Memory B cell (primary cell): ENCODE measurements around the gene NBDY.
A peak's percentile ranks its signal among the peaks of the same experiment; 100 is the strongest.
"Not testable (repeated sequence)": the region's sequence is repeated elsewhere in the genome, so short reads cannot be mapped to it uniquely, and the experiment has no call there.

Source experiments
- ATAC-seq: fragments of 150-1000 bp; cut with Tn5 transposase; 2 replicates; pipeline ENCODE4 v1.10.0; 2021; ENCODE audit warnings: low read depth, mild to moderate bottlenecking, moderate library complexity
- DNase-seq, 2 donors: peaks; one replicate each; pipeline ENCODE4 v3.0.0; 2022; ENCODE audit warnings: low spot score in 2 of 2
- H3K27ac Mint-ChIP-seq: one replicate; pipeline ENCODE4 v1.8.0; 2022; ENCODE audit warnings: mild to moderate bottlenecking, moderate library complexity, mixed read lengths
- H3K27me3 Mint-ChIP-seq: one replicate; pipeline ENCODE4 v1.8.0; 2022; ENCODE audit warnings: mixed read lengths
- H3K36me3 Mint-ChIP-seq: one replicate; pipeline ENCODE4 v1.8.0; 2022; ENCODE audit warnings: mild to moderate bottlenecking, mixed read lengths
- H3K4me1 Mint-ChIP-seq: one replicate; pipeline ENCODE4 v1.8.0; 2022; ENCODE audit warnings: mixed read lengths
- H3K4me3 Mint-ChIP-seq: one replicate; pipeline ENCODE4 v1.8.0; 2022; ENCODE audit warnings: mild to moderate bottlenecking, moderate library complexity, mixed read lengths
- H3K9me3 Mint-ChIP-seq: one replicate; pipeline ENCODE4 v1.8.0; 2022; ENCODE audit warnings: mixed read lengths

The NBDY gene, protein sequence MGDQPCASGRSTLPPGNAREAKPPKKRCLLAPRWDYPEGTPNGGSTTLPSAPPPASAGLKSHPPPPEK

GRCh38 chrX:56729152-56729850 lies at the start of gene NBDY:
Gene NBDY (plus strand): TSS chrX:56729243. CDS start chrX:56729354, 111 bp downstream.
- Mint-ChIP-seq H3K9me3 (no peaks in the 10 kb centered on the region), H3K36me3 (no peaks in the 10 kb centered on the region), H3K4me3 (peak within 1 kb of the TSS; percentile 92), H3K27me3 (no peaks in the 10 kb centered on the region), H3K27ac (peak within 1 kb of the TSS; percentile 90), H3K4me1 (peaks cover 6% of the 10 kb centered on the region)
- DNase-seq, result peak in 1 of 2 donors; percentile 19
- peak; percentile 70 for ATAC-seq

DNA sequence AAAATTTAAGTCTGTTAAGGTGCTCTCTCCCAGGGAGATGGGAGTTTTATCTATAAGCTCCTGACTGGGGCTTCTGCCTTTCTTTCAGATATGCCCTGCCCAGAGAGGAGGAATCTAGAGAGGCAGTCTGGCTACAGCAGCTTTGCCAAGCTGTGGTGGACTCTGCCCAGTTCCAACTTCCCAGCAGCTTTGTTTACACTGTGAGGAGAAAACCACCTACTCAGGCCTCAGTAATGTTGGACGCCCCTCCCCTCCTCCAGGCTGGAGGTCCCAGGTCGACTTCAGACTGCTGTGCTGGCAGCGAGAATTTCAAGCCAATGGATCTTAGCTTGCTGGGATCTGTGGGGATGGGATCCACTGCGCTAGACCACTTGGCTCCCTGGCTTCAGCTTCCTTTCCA lies 24.5 kb upstream of the NBDY start:
- H3K4me1 Mint-ChIP-seq, DNase-seq, H3K4me3 Mint-ChIP-seq, ATAC-seq, H3K36me3 Mint-ChIP-seq, H3K27me3 Mint-ChIP-seq, H3K9me3 Mint-ChIP-seq, H3K27ac Mint-ChIP-seq: not testable (repeated sequence)

DNA sequence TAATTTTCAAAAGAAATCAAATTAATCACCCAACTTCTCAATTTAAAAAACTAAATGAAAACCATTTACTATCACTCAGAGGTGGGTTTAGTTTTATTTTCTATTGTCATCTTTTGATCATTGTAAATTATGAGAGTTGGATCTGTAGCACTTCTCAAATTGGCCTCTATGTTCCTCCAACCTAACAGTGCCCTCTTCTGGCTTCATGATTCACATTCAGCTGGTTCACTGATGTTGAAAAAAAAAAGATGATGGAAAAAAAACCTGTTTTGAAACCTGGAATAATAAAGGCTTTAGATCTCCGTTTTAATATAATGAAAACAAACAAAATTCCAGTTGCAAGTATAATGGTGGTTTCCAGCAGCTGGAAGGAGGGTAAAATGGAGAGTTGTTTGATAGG lies 2.4 kb upstream of the NBDY start:
- DNase-seq (peak in 1 of 2 donors; percentile 25), ATAC-seq (peak; percentile 54)
- Mint-ChIP-seq H3K27me3 (no peaks in the 10 kb centered on the region), H3K27ac (no peak overlapping the region), H3K4me1 (peaks cover 3% of the 10 kb centered on the region), H3K36me3 (no peaks in the 10 kb centered on the region), H3K4me3 (no peak overlapping the region), H3K9me3 (no peaks in the 10 kb centered on the region)

DNA sequence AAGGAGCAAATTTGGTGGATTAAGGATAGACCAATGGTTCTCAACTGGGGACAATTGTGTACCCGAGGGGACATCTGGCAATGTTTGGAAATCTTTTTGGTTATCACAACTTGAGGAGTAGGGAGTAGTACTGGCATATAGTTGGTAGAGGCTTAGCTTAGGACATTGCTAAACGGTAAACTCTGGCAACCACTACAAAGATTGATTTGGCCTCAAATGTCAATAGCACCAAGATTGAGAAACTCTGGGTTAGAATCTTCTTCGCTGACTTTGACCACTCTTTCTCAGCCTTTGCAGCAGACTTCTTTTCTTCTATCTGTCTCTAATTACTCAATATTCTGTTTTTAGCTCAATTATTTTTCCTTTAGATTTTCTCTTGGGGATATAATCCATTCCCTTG lies 1.5 kb upstream of the NBDY start:
- no peaks in the 10 kb centered on the region for H3K36me3 Mint-ChIP-seq
- no peak for DNase-seq

GRCh38 chrX:56728321-56728720 lies 722 bp upstream of the NBDY start:
- DNase-seq (no peak), ATAC-seq (no peak)
- no peaks in the 10 kb centered on the region for H3K27me3 Mint-ChIP-seq
- peaks cover 3% of the 10 kb centered on the region for H3K4me1 Mint-ChIP-seq
- H3K9me3 Mint-ChIP-seq, result no peaks in the 10 kb centered on the region
- H3K27ac Mint-ChIP-seq, result peak overlapping the region; percentile 84
- H3K4me3 Mint-ChIP-seq, result peak overlapping the region; percentile 49
- H3K36me3 Mint-ChIP-seq, result no peaks in the 10 kb centered on the region

More for the DNA sequence above, 1.5 kb upstream of the NBDY start:
- no peak for ATAC-seq
- H3K27ac Mint-ChIP-seq, result peak overlapping the region; percentile 84
- peaks cover 3% of the 10 kb centered on the region for H3K4me1 Mint-ChIP-seq
- no peaks in the 10 kb centered on the region for H3K27me3 Mint-ChIP-seq
- H3K4me3 Mint-ChIP-seq, result no peak overlapping the region
- no peaks in the 10 kb centered on the region for H3K9me3 Mint-ChIP-seq

GRCh38 chrX:56728752-56729151 lies 291 bp upstream of the NBDY start:
- H3K9me3 Mint-ChIP-seq, result no peaks in the 10 kb centered on the region
- ATAC-seq (peak; percentile 66), DNase-seq (no peak)
- peaks cover 6% of the 10 kb centered on the region for H3K4me1 Mint-ChIP-seq
- peak overlapping the region; percentile 92 for H3K4me3 Mint-ChIP-seq
- H3K27me3 Mint-ChIP-seq, result no peaks in the 10 kb centered on the region
- peak overlapping the region; percentile 84 for H3K27ac Mint-ChIP-seq
- no peaks in the 10 kb centered on the region for H3K36me3 Mint-ChIP-seq

DNA sequence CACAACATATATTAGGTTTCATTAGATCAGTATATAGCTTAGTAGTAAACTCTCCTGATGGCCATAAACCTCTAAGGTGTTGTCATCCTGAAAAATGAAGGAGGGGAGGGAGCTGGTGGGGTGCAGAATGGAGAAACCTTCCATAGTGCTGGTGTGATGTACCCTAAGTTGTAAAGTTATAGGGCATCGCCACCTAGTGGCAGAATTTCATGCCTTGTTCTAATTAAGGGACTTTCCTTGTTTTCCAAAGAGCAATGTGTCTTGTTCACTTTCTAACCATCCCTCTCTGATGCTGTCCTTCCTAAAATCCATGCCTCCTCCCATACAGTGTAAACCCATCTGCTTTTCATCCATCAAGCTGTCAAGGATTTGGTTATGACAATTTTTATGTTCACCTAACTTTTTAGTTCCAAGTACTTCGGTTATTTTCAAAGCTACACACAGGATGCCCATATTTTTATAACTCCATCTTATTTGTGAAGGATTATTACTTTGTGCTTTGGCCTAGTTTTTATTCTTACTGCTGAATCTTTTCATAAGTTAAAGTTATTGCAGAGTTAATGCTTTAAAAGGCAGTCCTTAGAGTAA lies 4.5 kb downstream of the NBDY start:
- peak; percentile 61 for ATAC-seq
- Mint-ChIP-seq H3K4me1 (peaks cover 12% of the 10 kb centered on the region), H3K27ac (peak overlapping the region; percentile 73), H3K4me3 (no peak overlapping the region), H3K27me3 (no peaks in the 10 kb centered on the region), H3K36me3 (peaks cover 9% of the 10 kb centered on the region), H3K9me3 (no peaks in the 10 kb centered on the region)
- DNase-seq, result peak; percentile 42 to 48

DNA sequence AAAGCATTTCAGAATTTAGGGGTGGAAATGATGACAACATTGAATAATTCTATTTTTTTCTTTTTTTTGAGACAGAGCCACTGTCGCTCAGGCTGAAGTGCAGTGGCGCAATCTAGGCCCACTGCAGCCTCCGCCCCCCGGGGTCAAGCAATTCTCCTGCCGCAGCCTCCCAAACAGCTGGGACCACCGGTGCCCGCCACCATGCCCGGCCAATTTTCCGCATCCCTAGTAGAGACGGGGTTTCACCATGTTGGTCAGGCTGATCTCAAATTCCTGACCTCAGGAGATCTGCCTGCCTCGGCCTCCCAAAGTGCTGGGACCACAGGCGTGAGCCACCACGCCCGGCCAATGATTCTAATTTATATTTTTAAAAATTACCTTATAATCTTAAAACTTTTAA lies 7.2 kb downstream of the NBDY start:
- H3K27me3 Mint-ChIP-seq, result no peaks in the 10 kb centered on the region
- H3K36me3 Mint-ChIP-seq, result peaks cover 17% of the 10 kb centered on the region
- no peaks in the 10 kb centered on the region for H3K9me3 Mint-ChIP-seq
- no peak overlapping the region for H3K4me3 Mint-ChIP-seq
- no peak overlapping the region for H3K27ac Mint-ChIP-seq
- no peak for ATAC-seq
- DNase-seq, result no peak
- peaks cover 21% of the 10 kb centered on the region for H3K4me1 Mint-ChIP-seq

DNA sequence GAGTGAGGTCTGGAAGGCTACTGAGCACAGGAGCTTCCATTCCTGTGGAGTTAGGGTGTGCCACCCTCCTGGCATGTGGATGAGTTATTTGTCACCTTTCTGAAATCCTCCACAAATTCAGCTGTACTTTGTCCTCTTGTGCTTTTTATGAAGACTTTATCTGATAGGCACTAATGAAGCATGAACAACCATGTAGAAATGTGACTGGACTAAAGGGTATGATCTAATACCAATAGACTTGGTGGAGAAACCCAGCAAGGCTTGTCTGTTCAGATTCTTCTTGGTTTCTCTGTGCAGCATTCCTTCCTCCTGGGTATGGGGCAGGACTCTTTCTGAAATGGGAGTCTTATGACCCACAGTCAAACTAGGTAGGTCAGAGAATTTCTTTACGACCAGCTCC lies 9.6 kb downstream of the NBDY start:
- Mint-ChIP-seq H3K27me3 (no peaks in the 10 kb centered on the region), H3K4me3 (no peak overlapping the region), H3K9me3 (no peaks in the 10 kb centered on the region), H3K27ac (peak overlapping the region; percentile 75), H3K4me1 (peaks cover 19% of the 10 kb centered on the region), H3K36me3 (peaks cover 27% of the 10 kb centered on the region)
- ATAC-seq, result no peak
- DNase-seq, result no peak

DNA sequence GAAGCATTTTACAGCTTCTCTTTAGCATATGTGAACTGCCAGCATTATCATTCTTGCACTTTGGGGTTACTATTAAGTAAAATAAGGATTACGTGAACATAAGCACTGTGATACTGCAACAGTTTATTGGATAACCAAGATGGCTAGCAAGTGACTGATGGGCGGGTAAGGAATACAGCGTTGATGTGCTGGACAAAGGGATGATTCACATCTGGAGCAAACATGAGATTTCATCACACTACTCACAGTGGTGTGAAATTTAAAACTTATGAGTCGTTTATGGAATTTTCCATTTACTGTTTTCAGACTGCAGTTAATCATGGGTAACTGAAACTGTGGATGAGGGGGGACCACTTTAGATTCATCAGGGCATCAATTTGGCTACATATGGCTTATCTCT lies 16.0 kb downstream of the NBDY start:
- DNase-seq (no peak), ATAC-seq (no peak)
- H3K36me3 Mint-ChIP-seq, result peaks cover 26% of the 10 kb centered on the region
- no peak overlapping the region for H3K4me3 Mint-ChIP-seq
- H3K27ac Mint-ChIP-seq, result no peak overlapping the region
- H3K9me3 Mint-ChIP-seq, result no peaks in the 10 kb centered on the region
- peaks cover 14% of the 10 kb centered on the region for H3K4me1 Mint-ChIP-seq
- no peaks in the 10 kb centered on the region for H3K27me3 Mint-ChIP-seq

DNA sequence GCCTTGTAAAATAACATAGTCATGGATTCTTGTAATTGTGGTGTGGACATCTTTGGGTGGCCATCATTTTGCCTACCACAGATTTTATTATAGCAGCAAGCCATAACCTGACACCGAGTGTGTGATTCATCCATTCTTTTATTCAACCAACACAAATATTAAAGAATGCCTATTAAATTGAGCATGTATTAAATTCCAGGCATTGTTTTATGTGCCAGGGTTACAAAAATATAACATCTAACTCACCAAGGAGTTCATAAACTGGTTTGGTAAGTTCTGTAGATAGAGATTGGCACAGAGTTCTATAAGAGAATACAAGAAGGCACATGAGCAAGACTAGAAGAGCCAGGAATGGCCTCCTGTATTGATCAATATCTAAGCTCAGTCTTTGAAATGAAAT lies 18.0 kb downstream of the NBDY start:
- Mint-ChIP-seq H3K9me3 (no peaks in the 10 kb centered on the region), H3K27ac (peak overlapping the region; percentile 49), H3K4me1 (peaks cover 13% of the 10 kb centered on the region), H3K27me3 (no peaks in the 10 kb centered on the region), H3K36me3 (peaks cover 17% of the 10 kb centered on the region), H3K4me3 (no peak overlapping the region)
- DNase-seq, result no peak
- ATAC-seq, result no peak

- Mint-ChIP-seq H3K36me3 (peaks cover 23% of the 10 kb centered on the region), H3K4me3 (no peak overlapping the region), H3K27ac (peak overlapping the region; percentile 49), H3K27me3 (no peaks in the 10 kb centered on the region), H3K9me3 (peaks cover 1% of the 10 kb centered on the region), H3K4me1 (peaks cover 22% of the 10 kb centered on the region)
- DNase-seq, result no peak
- ATAC-seq, result no peak
Measured at GRCh38 chrX:56751071-56751470, 22.0 kb downstream of the NBDY start.

DNA sequence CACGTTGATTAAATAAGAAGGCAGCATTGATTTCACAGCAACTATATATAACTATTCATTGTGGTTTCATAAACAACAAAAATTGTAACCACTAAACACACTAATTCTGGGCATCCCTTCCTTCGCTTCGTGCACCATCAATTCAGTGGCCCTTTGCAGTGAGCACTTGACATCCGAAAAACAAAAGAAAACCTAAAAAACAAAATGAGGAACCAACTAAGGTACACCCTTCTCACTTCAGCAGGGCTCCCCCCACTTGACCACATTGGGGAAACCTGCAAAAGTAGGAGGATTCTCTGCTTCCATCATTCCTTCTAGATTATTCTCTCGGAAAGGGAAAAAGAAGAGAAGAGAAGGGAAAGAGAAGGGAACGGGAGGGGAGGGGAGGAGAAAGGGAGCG lies 28.3 kb downstream of the NBDY start:
- H3K27me3 Mint-ChIP-seq, result no peaks in the 10 kb centered on the region
- DNase-seq (no peak), ATAC-seq (peak; percentile 58)
- H3K9me3 Mint-ChIP-seq, result peaks cover 1% of the 10 kb centered on the region
- H3K4me3 Mint-ChIP-seq, result no peak overlapping the region
- peaks cover 14% of the 10 kb centered on the region for H3K36me3 Mint-ChIP-seq
- peaks cover 26% of the 10 kb centered on the region for H3K4me1 Mint-ChIP-seq
- H3K27ac Mint-ChIP-seq, result no peak overlapping the region

- Mint-ChIP-seq H3K27ac (peak overlapping the region; percentile 41), H3K9me3 (peaks cover 1% of the 10 kb centered on the region), H3K36me3 (peaks cover 9% of the 10 kb centered on the region), H3K4me3 (no peak overlapping the region), H3K4me1 (peaks cover 34% of the 10 kb centered on the region), H3K27me3 (no peaks in the 10 kb centered on the region)
- no peak for DNase-seq
- no peak for ATAC-seq
Measured at GRCh38 chrX:56758456-56758855, 29.4 kb downstream of the NBDY start.
